GM12874 (cell line): ENCODE results near the gene TIGAR.
A peak's percentile ranks its signal among the peaks of the same experiment; 100 is the strongest.

ENCODE experiments used
- CTCF ChIP-seq: IDR thresholded peaks from 2 replicates; pipeline ENCODE4 v1.5.1; 2011; ENCODE audit warnings: low read depth, mild to moderate bottlenecking, control low read depth, low read length, moderate library complexity; ENCODE audit not compliant: insufficient read depth

The TIGAR gene

GRCh38 chr12:4370265-4370664 is 49.3 kb downstream of the TIGAR start:
- TF ChIP-seq CTCF, result no peak

- TF ChIP-seq CTCF, result no peak
Measured at GRCh38 chr12:4372653-4373052, 51.6 kb downstream of the TIGAR start.

GRCh38 chr12:4375449-4375848 is 54.4 kb downstream of the TIGAR start:
- TF ChIP-seq CTCF, result no peak

- no peak for TF ChIP-seq CTCF
Measured at GRCh38 chr12:4378772-4379171, 57.8 kb downstream of the TIGAR start.

GRCh38 chr12:4379405-4379804 is 58.4 kb downstream of the TIGAR start, which contains the start of gene FGF23:
Gene FGF23 (minus strand): TSS chr12:4379712. CDS start chr12:4379582, 130 bp downstream.
- no peak for TF ChIP-seq CTCF

- no peak for TF ChIP-seq CTCF
Measured at GRCh38 chr12:4380332-4380731, 59.3 kb downstream of the TIGAR start.

- TF ChIP-seq CTCF, result peak; percentile 21; the same call in 1 of the 2 replicates
Measured at GRCh38 chr12:4383304-4383865, 62.4 kb downstream of the TIGAR start.

GRCh38 chr12:4386801-4387200 is 65.8 kb downstream of the TIGAR start:
- no peak for TF ChIP-seq CTCF
